Measurements from ENCODE around the gene SLC48A1. TPM values are rescaled to one million over a fixed set of nuclear protein-coding genes. Genes with fewer than 3 reads are reported as not detected.

The SLC48A1 gene
- total RNA-seq, 1 experiment from 2014 or later: 19.4 TPM

GRCh38 chr12:47740606-47741339 is 32.3 kb upstream of the SLC48A1 start:
- Mint-ChIP-seq H3K27ac (ENCODE audit: low read depth, unreplicated experiment) (no peak overlapping the region), H3K27me3 (ENCODE audit: insufficient read depth, unreplicated experiment) (peaks cover 16% of the 10 kb centered on the region)

GRCh38 chr12:47741340-47741703 is 31.7 kb upstream of the SLC48A1 start:
- Mint-ChIP-seq H3K27ac (ENCODE audit: low read depth, unreplicated experiment) (no peak overlapping the region), H3K4me1 (ENCODE audit: insufficient read depth, unreplicated experiment) (peaks cover 14% of the 10 kb centered on the region), H3K36me3 (ENCODE audit: insufficient read depth, unreplicated experiment) (no peaks in the 10 kb centered on the region), H3K27me3 (ENCODE audit: insufficient read depth, unreplicated experiment) (peaks cover 17% of the 10 kb centered on the region), H3K4me3 (ENCODE audit: unreplicated experiment) (no peak overlapping the region), H3K9me3 (ENCODE audit: unreplicated experiment) (no peaks in the 10 kb centered on the region)
- TF ChIP-seq CTCF (IDR thresholded peaks at IDR 0.05; ENCODE audit: unreplicated experiment): no peak
- DNase-seq (ENCODE audit: unreplicated experiment): peak; percentile 73
- ChIA-PET POLR2A (interaction anchor here (0.6 to 4.9 kb wide), 9 partner anchors 11 to 98 kb away, joined by 3 to 38 read pairs (median 5); partner anchors contain the start of gene RPAP3), CTCF (interaction anchor here (0.5 to 7.8 kb wide), 33 partner anchors 13 to 1021 kb away, joined by 3 to 843 read pairs (median 8); partner anchors contain the start of genes ENDOU, HDAC7, RAPGEF3 and SLC48A1)
- no TSS peak for BruUV-seq (replicated peaks)
- intact Hi-C loops (cut with micrococcal nuclease): no loop called here

More at GRCh38 chr12:47740606-47741339, 32.3 kb upstream of the SLC48A1 start:
- Mint-ChIP-seq H3K9me3 (ENCODE audit: unreplicated experiment) (no peaks in the 10 kb centered on the region), H3K4me1 (ENCODE audit: insufficient read depth, unreplicated experiment) (peaks cover 14% of the 10 kb centered on the region), H3K4me3 (ENCODE audit: unreplicated experiment) (no peak overlapping the region), H3K36me3 (ENCODE audit: insufficient read depth, unreplicated experiment) (no peaks in the 10 kb centered on the region)
- intact Hi-C loops (cut with micrococcal nuclease): no loop called here
- no peak for TF ChIP-seq CTCF (IDR thresholded peaks at IDR 0.05; ENCODE audit: unreplicated experiment)
- CTCF ChIA-PET: interaction anchor here (0.5 to 7.8 kb wide), 21 partner anchors 12 to 708 kb away, joined by 3 to 843 read pairs (median 9); partner anchors contain the start of genes ENDOU, RAPGEF3 and SLC48A1
- POLR2A ChIA-PET: interaction anchor here (0.6 to 4.9 kb wide), 4 partner anchors 27 to 40 kb away, joined by 3 to 38 read pairs (median 14); partner anchors contain the start of gene RPAP3
- DNase-seq (ENCODE audit: unreplicated experiment): no peak
- BruUV-seq (replicated peaks): no TSS peak

- H3K4me3 Mint-ChIP-seq (ENCODE audit: unreplicated experiment): no peak overlapping the region
- no TSS peak for BruUV-seq (replicated peaks)
- POLR2A ChIA-PET: interaction anchor here (0.6 to 4.9 kb wide), 12 partner anchors 9 to 97 kb away, joined by 3 to 38 read pairs (median 4); partner anchors contain the start of genes RPAP3 and SLC48A1
Observed at GRCh38 chr12:47742253-47742825, 30.7 kb upstream of the SLC48A1 start.

More at GRCh38 chr12:47742253-47742825, 30.7 kb upstream of the SLC48A1 start:
- peaks cover 17% of the 10 kb centered on the region for H3K27me3 Mint-ChIP-seq (ENCODE audit: insufficient read depth, unreplicated experiment)
- intact Hi-C loops (cut with micrococcal nuclease): loop anchor here (1.0 kb wide), 5 partner anchors 17 to 95 kb away; no protein-coding TSS in a partner anchor
- H3K4me1 Mint-ChIP-seq (ENCODE audit: insufficient read depth, unreplicated experiment): peaks cover 9% of the 10 kb centered on the region
- DNase-seq (ENCODE audit: unreplicated experiment): peak; percentile 64
- CTCF ChIA-PET: interaction anchor here (0.6 to 7.8 kb wide), 51 partner anchors 14 to 1217 kb away, joined by 3 to 843 read pairs (median 4); partner anchors contain the start of genes ENDOU, HDAC7, RAPGEF3 and SLC48A1
- H3K27ac Mint-ChIP-seq (ENCODE audit: low read depth, unreplicated experiment): no peak overlapping the region
- TF ChIP-seq CTCF (IDR thresholded peaks at IDR 0.05; ENCODE audit: unreplicated experiment): peak; percentile 99
- no peaks in the 10 kb centered on the region for H3K9me3 Mint-ChIP-seq (ENCODE audit: unreplicated experiment)
- no peaks in the 10 kb centered on the region for H3K36me3 Mint-ChIP-seq (ENCODE audit: insufficient read depth, unreplicated experiment)
